ENCODE results near the gene ETNK1.

The ETNK1 gene

GRCh38 chr12:22640851-22641250 lies 15.9 kb downstream of the ETNK1 start:
- DNase-seq, result no peak

- no peak for DNase-seq
Measured at GRCh38 chr12:22641353-22642053, 16.5 kb downstream of the ETNK1 start.

- no peak for DNase-seq
Measured at GRCh38 chr12:22648668-22649067, 23.7 kb downstream of the ETNK1 start.

- DNase-seq, result no peak
Measured at GRCh38 chr12:22653075-22653474, 28.1 kb downstream of the ETNK1 start.

GRCh38 chr12:22653791-22654190 lies 28.8 kb downstream of the ETNK1 start:
- no peak for DNase-seq

- DNase-seq, result no peak
Measured at GRCh38 chr12:22656376-22656775, 31.4 kb downstream of the ETNK1 start.

GRCh38 chr12:22656831-22657230 lies 31.9 kb downstream of the ETNK1 start:
- DNase-seq, result no peak

- no peak for DNase-seq
Measured at GRCh38 chr12:22657538-22657937, 32.6 kb downstream of the ETNK1 start.

- DNase-seq, result no peak
Measured at GRCh38 chr12:22658214-22658613, 33.2 kb downstream of the ETNK1 start.

- no peak for DNase-seq
Measured at GRCh38 chr12:22662356-22662755, 37.4 kb downstream of the ETNK1 start.

- DNase-seq, result no peak
Measured at GRCh38 chr12:22665476-22665875, 40.5 kb downstream of the ETNK1 start.

GRCh38 chr12:22667122-22667521 lies 42.2 kb downstream of the ETNK1 start:
- DNase-seq, result no peak

- no peak for DNase-seq
Measured at GRCh38 chr12:22668441-22668840, 43.5 kb downstream of the ETNK1 start.

- DNase-seq, result no peak
Measured at GRCh38 chr12:22670762-22671161, 45.8 kb downstream of the ETNK1 start.

GRCh38 chr12:22672951-22673350 lies 48.0 kb downstream of the ETNK1 start:
- no peak for DNase-seq

GRCh38 chr12:22677781-22678574 lies 53.0 kb downstream of the ETNK1 start:
- DNase-seq, result no peak

- no peak for DNase-seq
Measured at GRCh38 chr12:22682663-22683062, 57.7 kb downstream of the ETNK1 start.

GRCh38 chr12:22683131-22683530 lies 58.2 kb downstream of the ETNK1 start:
- no peak for DNase-seq

GRCh38 chr12:22684140-22685118 lies 59.5 kb downstream of the ETNK1 start:
- DNase-seq, result no peak

- no peak for DNase-seq
Measured at GRCh38 chr12:22686193-22686592, 61.2 kb downstream of the ETNK1 start.

GRCh38 chr12:22687361-22688076 lies 62.5 kb downstream of the ETNK1 start:
- no peak for DNase-seq

- no peak for DNase-seq
Measured at GRCh38 chr12:22689876-22690275, 64.9 kb downstream of the ETNK1 start.

- no peak for DNase-seq
Measured at GRCh38 chr12:22691319-22691718, 66.3 kb downstream of the ETNK1 start.
